Measurements from ENCODE around the gene SIK2.

The SIK2 gene

GRCh38 chr11:111627591-111627990 is 25.3 kb downstream of the SIK2 start:
- TF ChIP-seq CTCF (IDR thresholded peaks at IDR 0.05; ENCODE audit: low read depth, low read length, missing control alignments), result no peak
- H3K4me3 ChIP-seq (ENCODE audit: low read depth, low read length), result no peak overlapping the region
- DNase-seq (ENCODE audit: low read depth), result no peak

- no peak for DNase-seq (ENCODE audit: low read depth)
- H3K4me3 ChIP-seq (ENCODE audit: low read depth, low read length), result no peak overlapping the region
- TF ChIP-seq CTCF (IDR thresholded peaks at IDR 0.05; ENCODE audit: low read depth, low read length, missing control alignments), result no peak
These were observed 27.2 kb downstream of the SIK2 start for GRCh38 chr11:111629499-111629898.

GRCh38 chr11:111631024-111631665 is 28.9 kb downstream of the SIK2 start:
- no peak for TF ChIP-seq CTCF (IDR thresholded peaks at IDR 0.05; ENCODE audit: low read depth, low read length, missing control alignments)
- DNase-seq (ENCODE audit: low read depth), result no peak
- no peak overlapping the region for H3K4me3 ChIP-seq (ENCODE audit: low read depth, low read length)

- no peak for TF ChIP-seq CTCF (IDR thresholded peaks at IDR 0.05; ENCODE audit: low read depth, low read length, missing control alignments)
- H3K4me3 ChIP-seq (ENCODE audit: low read depth, low read length), result no peak overlapping the region
- no peak for DNase-seq (ENCODE audit: low read depth)
These were observed 29.4 kb downstream of the SIK2 start for GRCh38 chr11:111631666-111632039.

- H3K4me3 ChIP-seq (ENCODE audit: low read depth, low read length), result no peak overlapping the region
- TF ChIP-seq CTCF (IDR thresholded peaks at IDR 0.05; ENCODE audit: low read depth, low read length, missing control alignments), result no peak
- no peak for DNase-seq (ENCODE audit: low read depth)
These were observed 30.4 kb downstream of the SIK2 start for GRCh38 chr11:111632516-111633220.

- no peak for DNase-seq (ENCODE audit: low read depth)
- H3K4me3 ChIP-seq (ENCODE audit: low read depth, low read length), result no peak overlapping the region
- no peak for TF ChIP-seq CTCF (IDR thresholded peaks at IDR 0.05; ENCODE audit: low read depth, low read length, missing control alignments)
These were observed 31.0 kb downstream of the SIK2 start for GRCh38 chr11:111633248-111633647.

Measured in GM12864 (cell line).